Esophagus squamous epithelium (tissue), 4 donors: ENCODE data around the gene ABCC2.

Source experiments
- POLR2A ChIP-seq, 4 donors: fragments of 450-650 bp; IDR thresholded peaks; one replicate each; pipeline ENCODE4 v1.6.1; 2017; ENCODE audit warnings: antibody characterized with exemption in 4 of 4, mild to moderate bottlenecking in 4 of 4, moderate library complexity in 3 of 4
- TF ChIP-seq, protein P1 (sequence below), 6 experiments: fragments of 450-650 bp in 4 of 6; fragments of 200-600 bp in 2 of 6; sonication (generic) in 2 of 6; IDR thresholded peaks; one replicate each; pipeline ENCODE4 v1.5.1; 2016 to 2019; ENCODE audit warnings: antibody characterized with exemption in 6 of 6, mild to moderate bottlenecking in 4 of 6, moderate library complexity in 4 of 6

DNA sequence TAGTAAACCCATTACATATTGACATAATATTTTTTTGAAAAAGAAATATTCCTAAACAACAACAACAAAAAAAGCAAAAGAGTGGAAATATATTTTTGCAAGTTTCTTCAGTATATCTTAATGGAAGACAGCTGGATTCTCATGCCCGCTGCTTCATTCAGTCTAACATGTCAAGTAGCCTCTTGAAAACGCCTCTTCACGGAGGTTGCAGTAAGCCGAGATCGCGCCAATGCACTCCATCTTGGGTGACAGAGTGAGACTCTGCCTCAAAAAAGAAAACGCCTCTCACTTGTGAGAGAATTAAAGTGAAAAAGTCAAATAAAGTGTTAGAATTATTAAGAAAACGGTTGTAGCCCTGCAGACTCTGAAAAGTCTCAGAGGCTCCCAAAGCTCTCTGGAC lies 49.1 kb upstream of the ABCC2 start:
- TF ChIP-seq, protein P1, sequence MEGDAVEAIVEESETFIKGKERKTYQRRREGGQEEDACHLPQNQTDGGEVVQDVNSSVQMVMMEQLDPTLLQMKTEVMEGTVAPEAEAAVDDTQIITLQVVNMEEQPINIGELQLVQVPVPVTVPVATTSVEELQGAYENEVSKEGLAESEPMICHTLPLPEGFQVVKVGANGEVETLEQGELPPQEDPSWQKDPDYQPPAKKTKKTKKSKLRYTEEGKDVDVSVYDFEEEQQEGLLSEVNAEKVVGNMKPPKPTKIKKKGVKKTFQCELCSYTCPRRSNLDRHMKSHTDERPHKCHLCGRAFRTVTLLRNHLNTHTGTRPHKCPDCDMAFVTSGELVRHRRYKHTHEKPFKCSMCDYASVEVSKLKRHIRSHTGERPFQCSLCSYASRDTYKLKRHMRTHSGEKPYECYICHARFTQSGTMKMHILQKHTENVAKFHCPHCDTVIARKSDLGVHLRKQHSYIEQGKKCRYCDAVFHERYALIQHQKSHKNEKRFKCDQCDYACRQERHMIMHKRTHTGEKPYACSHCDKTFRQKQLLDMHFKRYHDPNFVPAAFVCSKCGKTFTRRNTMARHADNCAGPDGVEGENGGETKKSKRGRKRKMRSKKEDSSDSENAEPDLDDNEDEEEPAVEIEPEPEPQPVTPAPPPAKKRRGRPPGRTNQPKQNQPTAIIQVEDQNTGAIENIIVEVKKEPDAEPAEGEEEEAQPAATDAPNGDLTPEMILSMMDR (IDR thresholded peaks at IDR 0.05), result no peak
- TF ChIP-seq POLR2A (IDR thresholded peaks at IDR 0.05), result no peak
